ENCODE results near the gene TNF.

DNA sequence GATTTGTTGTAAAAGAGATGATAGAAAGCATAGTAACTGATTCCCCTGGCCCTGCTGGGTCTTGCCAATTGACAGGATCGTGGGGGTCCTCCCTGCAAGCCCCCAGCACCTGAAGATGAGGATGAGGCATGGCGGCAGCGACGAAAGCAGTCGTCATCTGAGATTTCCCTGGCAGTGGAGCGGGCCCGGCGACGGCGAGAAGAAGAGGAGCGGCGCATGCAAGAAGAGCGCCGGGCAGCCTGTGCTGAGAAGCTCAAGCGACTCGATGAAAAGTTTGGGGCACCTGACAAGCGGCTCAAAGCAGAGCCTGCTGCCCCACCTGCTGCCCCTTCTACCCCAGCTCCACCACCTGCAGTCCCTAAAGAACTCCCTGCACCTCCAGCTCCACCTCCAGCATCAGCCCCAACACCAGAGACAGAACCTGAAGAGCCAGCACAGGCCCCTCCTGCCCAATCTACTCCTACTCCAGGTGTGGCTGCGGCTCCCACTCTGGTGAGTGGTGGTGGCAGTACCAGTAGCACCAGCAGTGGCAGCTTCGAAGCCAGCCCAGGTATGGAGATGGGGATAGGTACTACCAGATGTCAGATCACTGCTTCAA, 52.4 kb downstream of the TNF start:
- TF ChIP-seq, protein P1, sequence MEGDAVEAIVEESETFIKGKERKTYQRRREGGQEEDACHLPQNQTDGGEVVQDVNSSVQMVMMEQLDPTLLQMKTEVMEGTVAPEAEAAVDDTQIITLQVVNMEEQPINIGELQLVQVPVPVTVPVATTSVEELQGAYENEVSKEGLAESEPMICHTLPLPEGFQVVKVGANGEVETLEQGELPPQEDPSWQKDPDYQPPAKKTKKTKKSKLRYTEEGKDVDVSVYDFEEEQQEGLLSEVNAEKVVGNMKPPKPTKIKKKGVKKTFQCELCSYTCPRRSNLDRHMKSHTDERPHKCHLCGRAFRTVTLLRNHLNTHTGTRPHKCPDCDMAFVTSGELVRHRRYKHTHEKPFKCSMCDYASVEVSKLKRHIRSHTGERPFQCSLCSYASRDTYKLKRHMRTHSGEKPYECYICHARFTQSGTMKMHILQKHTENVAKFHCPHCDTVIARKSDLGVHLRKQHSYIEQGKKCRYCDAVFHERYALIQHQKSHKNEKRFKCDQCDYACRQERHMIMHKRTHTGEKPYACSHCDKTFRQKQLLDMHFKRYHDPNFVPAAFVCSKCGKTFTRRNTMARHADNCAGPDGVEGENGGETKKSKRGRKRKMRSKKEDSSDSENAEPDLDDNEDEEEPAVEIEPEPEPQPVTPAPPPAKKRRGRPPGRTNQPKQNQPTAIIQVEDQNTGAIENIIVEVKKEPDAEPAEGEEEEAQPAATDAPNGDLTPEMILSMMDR (IDR thresholded peaks at IDR 0.05) = no peak
- no peak for TF ChIP-seq POLR2A (IDR thresholded peaks at IDR 0.05)
